Stimulated activated naive B cell treated with anti-CD40 and anti-IgM and Interleukin-4, amounts not matched to agents 10 μg/mL and 1 μg/mL and 100 μg/mL, for 72 hours (primary cell): ENCODE data around the gene AVEN.
A peak's percentile ranks its signal among the peaks of the same experiment; 100 is the strongest.

ENCODE experiments used
- ATAC-seq, 2 donors: fragments of 150-1000 bp; cut with Tn5 transposase; replicated peaks; 2 replicates each; pipeline ENCODE4 v1.10.0; 2021; ENCODE audit warnings: moderate library complexity in 1 of 2
- DNase-seq: peaks from one replicate; pipeline ENCODE4 v3.0.0; 2021
- H3K27ac Mint-ChIP-seq: one replicate; pipeline ENCODE4 v1.8.0; 2022; ENCODE audit warnings: mild to moderate bottlenecking, mixed read lengths
- H3K27me3 Mint-ChIP-seq, 2 donors: one replicate each; pipeline ENCODE4 v1.8.0; 2022; ENCODE audit warnings: mixed read lengths in 2 of 2
- H3K36me3 Mint-ChIP-seq, 2 donors: one replicate each; pipeline ENCODE4 v1.8.0; 2022; ENCODE audit warnings: mixed read lengths in 2 of 2, mild to moderate bottlenecking in 1 of 2
- H3K4me1 Mint-ChIP-seq, 2 donors: one replicate each; pipeline ENCODE4 v1.8.0; 2022; ENCODE audit warnings: mixed read lengths in 2 of 2, mild to moderate bottlenecking in 1 of 2
- H3K4me3 Mint-ChIP-seq, 2 donors: one replicate each; pipeline ENCODE4 v1.8.0; 2022; ENCODE audit warnings: mild to moderate bottlenecking in 2 of 2, mixed read lengths in 2 of 2, moderate library complexity in 1 of 2
- H3K9me3 Mint-ChIP-seq, 2 donors: one replicate each; pipeline ENCODE4 v1.8.0; 2022; ENCODE audit warnings: mixed read lengths in 2 of 2, mild to moderate bottlenecking in 1 of 2

Gene AVEN, protein sequence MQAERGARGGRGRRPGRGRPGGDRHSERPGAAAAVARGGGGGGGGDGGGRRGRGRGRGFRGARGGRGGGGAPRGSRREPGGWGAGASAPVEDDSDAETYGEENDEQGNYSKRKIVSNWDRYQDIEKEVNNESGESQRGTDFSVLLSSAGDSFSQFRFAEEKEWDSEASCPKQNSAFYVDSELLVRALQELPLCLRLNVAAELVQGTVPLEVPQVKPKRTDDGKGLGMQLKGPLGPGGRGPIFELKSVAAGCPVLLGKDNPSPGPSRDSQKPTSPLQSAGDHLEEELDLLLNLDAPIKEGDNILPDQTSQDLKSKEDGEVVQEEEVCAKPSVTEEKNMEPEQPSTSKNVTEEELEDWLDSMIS

DNA sequence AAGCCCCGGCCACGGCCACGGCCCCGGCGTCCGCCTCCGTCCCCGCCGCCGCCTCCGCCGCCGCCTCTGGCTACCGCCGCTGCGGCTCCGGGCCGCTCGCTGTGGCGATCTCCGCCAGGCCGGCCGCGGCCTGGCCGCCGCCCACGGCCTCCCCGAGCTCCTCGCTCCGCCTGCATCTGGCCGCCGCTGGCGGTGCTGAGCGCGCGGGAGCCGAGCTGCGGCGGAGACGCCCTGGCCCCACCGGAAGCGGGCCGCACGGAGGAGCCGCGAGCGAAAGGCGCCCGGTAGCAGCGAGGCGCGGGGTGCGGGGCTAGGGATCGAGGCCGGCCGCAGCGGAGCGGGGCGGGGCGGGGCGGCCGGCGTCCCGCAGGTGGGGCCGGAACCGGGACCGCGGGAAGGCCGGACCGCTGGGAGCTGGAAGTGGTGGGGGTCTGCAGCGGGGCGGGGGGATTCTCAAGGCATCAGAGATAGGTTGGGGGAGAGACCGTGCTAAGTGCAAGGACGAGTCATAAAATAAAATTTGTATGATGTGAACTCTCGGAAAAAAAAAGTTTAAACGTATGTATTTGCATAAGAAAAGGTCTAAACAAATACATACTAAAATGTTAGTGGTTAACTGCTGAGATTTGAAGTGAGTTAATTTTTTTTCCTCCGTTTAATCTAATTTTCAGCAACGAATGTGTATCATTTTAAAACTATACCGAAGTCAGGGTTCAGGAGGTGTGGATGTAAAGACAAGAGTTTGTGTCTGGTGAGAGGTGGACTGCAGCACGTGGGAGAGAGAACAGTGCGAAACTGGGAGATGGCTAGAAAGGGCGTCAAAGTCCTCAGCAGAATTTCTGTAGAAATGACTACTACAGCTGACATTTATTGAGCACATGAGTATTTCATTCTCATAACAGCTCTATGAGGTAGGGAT is at the start of gene AVEN:
AVEN (minus strand) TSS at position 334 of the 919 bp plus-strand sequence; CDS start at position 176, 158 bp downstream.
- peaks cover 0 to 3% of the 10 kb centered on the region in 2 donors for H3K36me3 Mint-ChIP-seq
- ATAC-seq, result peak; percentile 78 to 80
- peak within 1 kb of the TSS; percentile 89 for H3K4me3 Mint-ChIP-seq
- peaks cover 17 to 33% of the 10 kb centered on the region in 2 donors for H3K4me1 Mint-ChIP-seq
- peak; percentile 69 for DNase-seq
- H3K27ac Mint-ChIP-seq, result peak within 1 kb of the TSS; percentile 96
- H3K9me3 Mint-ChIP-seq, result no peaks in the 10 kb centered on the region
- H3K27me3 Mint-ChIP-seq, result no peaks in the 10 kb centered on the region

DNA sequence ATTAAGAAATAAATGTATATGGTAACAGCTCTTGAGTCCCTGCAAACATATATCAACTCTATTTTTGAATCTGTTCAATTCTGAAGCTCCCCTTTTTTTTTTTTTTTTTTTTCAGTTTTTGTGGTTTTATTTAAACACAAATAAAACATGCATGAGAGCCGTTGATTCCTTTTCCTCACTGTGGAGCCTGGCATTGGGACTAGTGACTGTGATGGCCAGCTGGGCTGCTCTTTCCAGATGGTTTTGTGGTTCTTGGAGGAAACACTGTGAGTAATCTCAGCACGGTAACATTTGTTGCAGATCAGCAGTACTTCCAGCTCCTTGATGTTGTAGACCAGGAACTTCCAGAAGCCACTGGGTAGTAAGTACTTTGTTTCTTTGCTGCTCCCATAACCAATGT is 46.7 kb upstream of the AVEN start:
- Mint-ChIP-seq H3K27me3 (no peaks in the 10 kb centered on the region), H3K36me3 (peaks cover 23 to 35% of the 10 kb centered on the region in 2 donors), H3K4me3 (no peak overlapping the region), H3K27ac (no peak overlapping the region), H3K4me1 (peaks cover 0 to 2% of the 10 kb centered on the region in 2 donors), H3K9me3 (no peaks in the 10 kb centered on the region)
- no peak for DNase-seq
- no peak for ATAC-seq

DNA sequence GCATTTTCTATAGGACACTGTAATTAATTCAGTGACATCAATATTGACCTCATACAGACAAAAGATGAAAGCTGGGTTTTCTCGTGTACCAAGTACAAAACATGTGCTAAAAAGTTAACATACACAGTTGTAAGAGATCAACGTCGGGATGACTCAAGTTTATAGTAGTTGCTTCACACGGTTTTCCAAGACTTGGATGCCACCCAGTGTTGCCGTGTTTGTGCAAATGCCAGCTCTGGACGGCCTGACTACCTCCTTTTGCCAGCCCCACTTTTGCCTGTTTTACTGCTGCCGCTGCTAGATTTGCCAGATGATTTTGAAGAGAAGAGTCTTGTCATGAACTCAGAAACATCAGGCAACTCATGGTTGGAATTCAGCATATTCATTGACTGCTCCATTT is 45.1 kb upstream of the AVEN start:
- ATAC-seq, result no peak
- Mint-ChIP-seq H3K27me3 (no peaks in the 10 kb centered on the region), H3K36me3 (peaks cover 20 to 27% of the 10 kb centered on the region in 2 donors), H3K9me3 (no peaks in the 10 kb centered on the region), H3K4me3 (no peak overlapping the region), H3K27ac (no peak overlapping the region), H3K4me1 (no peaks in the 10 kb centered on the region)
- no peak for DNase-seq

DNA sequence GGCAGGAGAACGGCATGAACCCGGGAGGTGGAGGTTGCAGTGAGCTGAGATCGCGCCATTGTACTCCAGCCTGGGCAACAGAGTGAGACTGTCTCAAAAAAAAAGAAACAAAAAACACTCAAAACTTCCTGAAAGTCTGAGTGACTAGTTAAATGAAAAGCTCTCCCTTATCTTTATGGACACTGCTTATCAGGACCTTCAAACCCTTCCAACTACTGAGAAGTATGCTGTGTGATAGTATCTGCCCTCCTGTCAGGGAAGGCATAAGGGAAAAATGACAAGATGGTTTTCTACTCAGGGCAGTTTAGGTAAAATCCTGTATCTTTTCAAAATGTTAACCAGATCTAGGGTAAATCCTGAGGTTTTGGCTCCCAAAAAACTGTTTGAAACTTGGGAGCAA is 40.9 kb upstream of the AVEN start:
- ATAC-seq, result no peak
- Mint-ChIP-seq H3K27ac (no peak overlapping the region), H3K4me1 (no peaks in the 10 kb centered on the region), H3K9me3 (peaks cover 0 to 2% of the 10 kb centered on the region in 2 donors), H3K36me3 (peaks cover 25 to 30% of the 10 kb centered on the region in 2 donors), H3K4me3 (no peak overlapping the region), H3K27me3 (no peaks in the 10 kb centered on the region)
- DNase-seq, result no peak

DNA sequence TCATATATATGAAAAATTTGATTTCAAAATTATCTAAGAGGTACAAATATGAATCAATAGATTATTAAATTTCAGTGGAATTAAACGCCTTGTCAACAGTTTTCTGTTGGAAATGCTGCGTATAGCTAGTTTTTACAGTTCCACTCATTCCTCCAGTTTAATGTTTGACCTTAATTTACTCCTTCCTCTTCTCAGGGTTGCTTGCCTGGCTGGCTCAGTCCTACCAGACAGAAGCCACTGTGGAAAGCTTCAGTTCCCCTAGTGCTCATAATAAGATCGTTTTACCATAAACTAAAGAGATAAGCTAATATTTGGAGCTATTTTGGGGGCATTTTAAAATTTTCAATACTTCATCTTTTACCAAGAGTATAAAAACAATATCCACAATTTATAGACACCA is 39.9 kb upstream of the AVEN start:
- no peak for ATAC-seq
- peaks cover 29 to 32% of the 10 kb centered on the region in 2 donors for H3K36me3 Mint-ChIP-seq
- peaks cover 3 to 5% of the 10 kb centered on the region in 2 donors for H3K9me3 Mint-ChIP-seq
- H3K4me3 Mint-ChIP-seq, result no peak overlapping the region
- no peak overlapping the region for H3K27ac Mint-ChIP-seq
- no peaks in the 10 kb centered on the region for H3K27me3 Mint-ChIP-seq
- DNase-seq, result no peak
- H3K4me1 Mint-ChIP-seq, result no peaks in the 10 kb centered on the region

DNA sequence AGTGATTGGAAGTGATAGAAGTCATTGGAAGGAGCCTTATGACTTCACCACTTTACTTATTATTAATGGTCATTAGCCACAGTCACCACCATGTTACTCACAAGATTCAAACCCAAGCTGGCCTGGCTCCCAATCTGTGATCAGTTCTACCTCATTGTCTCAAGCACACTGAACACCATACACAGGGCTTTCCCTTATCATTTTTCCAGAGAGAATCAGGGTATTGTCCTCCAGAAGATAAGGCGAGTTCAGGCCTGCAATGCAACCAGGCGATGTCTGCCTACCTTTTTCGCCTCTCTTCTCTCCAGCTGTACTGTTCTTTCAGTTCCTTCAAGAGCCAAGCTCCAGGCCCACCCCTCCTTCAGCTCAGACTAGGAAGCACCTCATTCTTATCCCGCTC is 37.8 kb upstream of the AVEN start:
- Mint-ChIP-seq H3K9me3 (peaks cover 3 to 5% of the 10 kb centered on the region in 2 donors), H3K27ac (no peak overlapping the region), H3K27me3 (no peaks in the 10 kb centered on the region), H3K4me3 (no peak overlapping the region), H3K4me1 (no peaks in the 10 kb centered on the region), H3K36me3 (peaks cover 26 to 29% of the 10 kb centered on the region in 2 donors)
- ATAC-seq, result no peak
- DNase-seq, result no peak

DNA sequence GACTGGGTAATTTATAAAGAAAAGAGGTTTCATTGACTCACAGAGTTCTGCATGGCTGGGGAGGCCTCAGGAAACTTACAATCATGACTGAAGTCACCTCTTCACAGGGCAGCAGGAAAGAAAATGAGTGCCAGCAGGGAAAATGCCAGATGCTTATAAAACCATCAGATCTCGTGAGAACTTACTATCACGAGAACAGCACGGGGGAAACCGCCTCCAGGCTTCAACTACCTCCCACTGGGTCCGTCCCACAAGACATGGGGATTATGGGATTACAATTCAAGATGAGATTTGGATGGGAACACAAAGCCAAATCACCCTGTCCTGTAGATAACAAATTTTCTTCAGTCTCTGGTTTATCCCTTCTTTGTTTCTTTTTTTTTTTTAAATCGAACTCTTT is 31.0 kb upstream of the AVEN start:
- ATAC-seq (no peak), DNase-seq (no peak)
- Mint-ChIP-seq H3K9me3 (peaks cover 3% of the 10 kb centered on the region in 2 donors), H3K4me1 (no peaks in the 10 kb centered on the region), H3K27ac (no peak overlapping the region), H3K27me3 (no peaks in the 10 kb centered on the region), H3K4me3 (no peak overlapping the region), H3K36me3 (peaks cover 6 to 7% of the 10 kb centered on the region in 2 donors)

DNA sequence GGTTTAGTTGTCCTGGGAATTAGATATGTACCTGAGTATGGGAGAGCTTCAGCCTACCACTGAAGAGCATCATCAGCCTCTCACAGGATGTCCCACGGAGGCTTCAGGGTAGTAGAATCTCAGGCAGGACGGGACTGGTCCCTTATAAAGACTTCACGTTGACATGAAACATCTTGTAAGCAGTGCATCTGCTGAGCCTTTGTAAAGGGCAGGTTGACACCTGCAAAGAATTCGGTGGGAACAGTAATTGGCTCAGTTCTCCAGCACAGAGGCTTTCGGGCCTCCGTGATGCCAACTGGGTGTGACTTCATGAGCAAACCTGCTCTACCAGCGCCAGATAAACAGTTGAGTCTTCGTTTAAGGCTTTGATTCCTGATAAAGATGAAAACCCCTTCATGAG is 26.9 kb upstream of the AVEN start:
- no peak for DNase-seq
- no peak overlapping the region for H3K4me3 Mint-ChIP-seq
- peaks cover 0 to 2% of the 10 kb centered on the region in 2 donors for H3K36me3 Mint-ChIP-seq
- H3K27ac Mint-ChIP-seq, result no peak overlapping the region
- H3K4me1 Mint-ChIP-seq, result peaks cover 4 to 7% of the 10 kb centered on the region in 2 donors
- no peaks in the 10 kb centered on the region for H3K27me3 Mint-ChIP-seq
- ATAC-seq, result no peak
- no peaks in the 10 kb centered on the region for H3K9me3 Mint-ChIP-seq

DNA sequence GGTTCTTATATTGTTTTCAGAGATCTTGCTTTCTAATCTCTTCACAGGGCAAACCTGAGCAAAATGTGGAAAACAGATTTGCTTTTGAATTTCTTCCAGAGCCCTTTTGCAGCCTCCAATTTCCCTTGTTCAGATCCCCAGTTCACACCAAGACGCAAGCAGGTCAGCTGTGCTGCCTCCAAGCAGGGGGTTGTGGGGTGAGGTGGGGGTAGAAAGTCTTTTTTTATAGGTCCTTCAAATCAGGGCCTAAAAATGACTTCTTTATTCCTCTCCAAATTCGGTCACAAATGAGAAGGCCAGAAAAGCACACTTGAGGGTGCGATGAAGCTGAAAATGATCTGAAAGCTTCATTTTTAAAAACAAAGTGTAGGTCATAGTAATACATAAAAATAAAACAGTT is 26.3 kb upstream of the AVEN start:
- ATAC-seq (no peak), DNase-seq (no peak)
- H3K4me3 Mint-ChIP-seq, result no peak overlapping the region
- no peaks in the 10 kb centered on the region for H3K27me3 Mint-ChIP-seq
- H3K27ac Mint-ChIP-seq, result no peak overlapping the region
- H3K36me3 Mint-ChIP-seq, result peaks cover 0 to 2% of the 10 kb centered on the region in 2 donors
- no peaks in the 10 kb centered on the region for H3K9me3 Mint-ChIP-seq
- H3K4me1 Mint-ChIP-seq, result peaks cover 4 to 7% of the 10 kb centered on the region in 2 donors

DNA sequence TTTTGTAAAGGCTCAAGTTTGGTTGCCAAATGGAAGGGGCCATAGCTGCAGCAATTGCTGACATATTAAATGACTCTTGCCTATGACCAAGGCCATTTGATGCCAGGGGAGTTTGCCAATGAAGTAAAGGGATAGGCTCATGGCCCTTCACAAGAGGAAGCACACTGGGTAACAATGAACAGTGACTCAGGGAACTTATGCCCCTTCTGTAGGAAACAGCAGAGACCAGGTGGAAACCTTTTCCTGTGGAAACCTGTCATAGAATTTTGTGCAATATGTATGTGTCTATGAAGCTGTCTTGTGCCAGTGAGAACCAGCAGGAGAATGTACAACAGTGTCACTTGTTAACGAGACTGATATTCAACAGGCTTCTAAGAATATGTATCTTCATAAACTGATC is 25.4 kb upstream of the AVEN start:
- no peak overlapping the region for H3K4me3 Mint-ChIP-seq
- H3K27ac Mint-ChIP-seq, result no peak overlapping the region
- DNase-seq, result no peak
- H3K4me1 Mint-ChIP-seq, result peaks cover 4 to 7% of the 10 kb centered on the region in 2 donors
- no peaks in the 10 kb centered on the region for H3K36me3 Mint-ChIP-seq
- H3K27me3 Mint-ChIP-seq, result no peaks in the 10 kb centered on the region
- ATAC-seq, result no peak
- H3K9me3 Mint-ChIP-seq, result no peaks in the 10 kb centered on the region

DNA sequence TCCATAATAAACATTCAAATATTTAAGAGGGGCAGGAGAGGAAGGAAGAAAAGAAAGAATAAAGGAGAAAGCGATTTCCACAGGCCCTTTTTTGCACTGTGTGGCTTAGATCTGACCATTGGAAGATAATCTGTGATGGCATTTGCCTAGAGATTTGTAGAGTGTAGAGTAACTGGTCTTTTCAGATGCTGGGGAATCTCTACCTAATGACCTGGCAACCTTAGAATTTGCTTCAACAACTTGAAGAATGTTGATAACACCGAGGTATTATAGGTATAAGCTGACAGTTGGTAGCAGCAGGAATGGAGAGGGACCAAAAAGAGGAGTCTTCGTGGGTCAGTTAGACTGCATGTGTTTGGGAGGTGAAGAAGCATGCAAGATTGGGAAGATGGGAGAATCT is 20.9 kb upstream of the AVEN start:
- no peaks in the 10 kb centered on the region for H3K27me3 Mint-ChIP-seq
- ATAC-seq, result no peak
- H3K27ac Mint-ChIP-seq, result no peak overlapping the region
- no peaks in the 10 kb centered on the region for H3K36me3 Mint-ChIP-seq
- DNase-seq, result no peak
- H3K9me3 Mint-ChIP-seq, result no peaks in the 10 kb centered on the region
- H3K4me1 Mint-ChIP-seq, result peaks cover 4 to 7% of the 10 kb centered on the region in 2 donors
- no peak overlapping the region for H3K4me3 Mint-ChIP-seq

DNA sequence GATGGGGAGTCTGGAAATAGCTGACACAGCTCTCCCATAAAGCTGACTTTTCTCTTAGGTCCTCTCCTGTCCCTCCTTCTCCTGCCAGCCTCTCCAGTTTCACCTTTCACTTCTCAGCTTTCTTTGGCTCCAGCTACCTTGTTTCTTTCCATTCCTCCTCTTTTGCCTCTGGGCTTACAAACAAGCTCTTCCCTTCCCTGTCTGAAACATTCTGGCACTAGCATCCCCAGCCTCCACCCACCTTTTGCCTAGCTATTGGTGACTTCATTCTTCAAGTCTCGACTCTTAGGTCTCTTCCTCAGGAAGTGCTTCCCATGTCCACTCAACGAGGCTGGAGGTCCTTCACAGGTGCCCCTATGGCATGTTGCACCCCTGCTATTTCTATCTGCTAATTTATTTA is 20.5 kb upstream of the AVEN start:
- ATAC-seq, result no peak
- no peak overlapping the region for H3K4me3 Mint-ChIP-seq
- H3K27ac Mint-ChIP-seq, result no peak overlapping the region
- no peaks in the 10 kb centered on the region for H3K36me3 Mint-ChIP-seq
- peaks cover 4 to 7% of the 10 kb centered on the region in 2 donors for H3K4me1 Mint-ChIP-seq
- H3K27me3 Mint-ChIP-seq, result no peaks in the 10 kb centered on the region
- no peaks in the 10 kb centered on the region for H3K9me3 Mint-ChIP-seq
- no peak for DNase-seq

DNA sequence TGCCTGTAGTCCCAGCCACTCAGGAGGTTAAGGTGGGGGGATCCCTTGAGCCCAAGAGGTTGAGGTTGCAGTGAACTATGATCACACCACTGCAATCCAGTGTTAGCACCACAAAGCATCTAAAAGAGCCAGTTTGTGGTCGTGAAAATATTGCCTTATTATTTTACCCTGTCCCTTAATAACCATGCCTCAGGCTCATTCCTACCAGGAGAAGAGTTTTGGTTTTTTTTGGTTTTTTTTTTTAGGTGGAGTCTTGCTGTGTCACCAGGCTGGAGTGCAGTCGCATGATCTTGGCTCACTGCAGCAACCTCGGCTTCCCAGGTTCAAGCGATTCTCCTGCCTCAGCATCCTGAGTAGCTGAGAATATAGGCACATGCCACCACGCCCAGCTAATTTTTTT is 17.9 kb upstream of the AVEN start:
- peaks cover 0 to 6% of the 10 kb centered on the region in 2 donors for H3K36me3 Mint-ChIP-seq
- DNase-seq (no peak), ATAC-seq (no peak)
- H3K27me3 Mint-ChIP-seq, result no peaks in the 10 kb centered on the region
- no peak overlapping the region for H3K4me3 Mint-ChIP-seq
- H3K4me1 Mint-ChIP-seq, result peaks cover 2 to 3% of the 10 kb centered on the region in 2 donors
- H3K9me3 Mint-ChIP-seq, result peaks cover 0 to 5% of the 10 kb centered on the region in 2 donors
- H3K27ac Mint-ChIP-seq, result no peak overlapping the region

DNA sequence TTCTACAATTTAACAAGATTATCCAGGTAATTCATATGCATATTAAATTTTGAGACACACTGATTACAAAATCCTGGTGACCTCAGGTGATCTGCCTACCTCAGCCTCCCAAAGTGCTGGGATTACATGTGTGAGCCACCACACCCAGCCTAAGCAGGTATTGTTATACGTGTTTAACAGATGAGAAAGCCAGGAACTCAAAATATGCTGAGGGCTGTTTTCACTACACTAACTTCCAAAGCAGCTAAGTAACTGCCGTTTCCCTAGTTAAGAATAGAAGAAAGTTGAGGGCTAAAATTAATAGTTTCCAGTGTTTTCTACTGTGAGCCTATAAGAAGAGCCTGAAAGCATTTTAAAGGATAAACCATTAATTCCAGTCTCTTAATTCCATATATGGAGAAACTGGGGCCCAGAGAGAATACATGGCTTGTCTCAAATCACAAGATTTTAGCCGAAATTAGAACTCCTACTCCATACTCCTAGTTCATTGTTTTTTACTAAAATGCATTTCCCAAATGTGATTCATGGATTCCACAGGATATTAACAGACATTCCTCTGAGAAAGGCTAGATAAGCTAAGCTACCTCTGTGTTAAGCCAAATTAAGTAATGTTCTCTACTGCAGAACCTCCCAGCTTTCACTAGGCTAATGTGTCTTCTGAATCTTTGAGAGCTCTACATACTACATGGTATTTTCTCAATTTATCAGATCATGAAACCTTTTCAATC is 17.0 kb upstream of the AVEN start:
- ATAC-seq, result no peak
- H3K9me3 Mint-ChIP-seq, result peaks cover 8 to 13% of the 10 kb centered on the region in 2 donors
- no peaks in the 10 kb centered on the region for H3K4me1 Mint-ChIP-seq
- DNase-seq, result no peak
- H3K36me3 Mint-ChIP-seq, result peaks cover 8 to 14% of the 10 kb centered on the region in 2 donors
- H3K27me3 Mint-ChIP-seq, result peaks cover 0 to 8% of the 10 kb centered on the region in 2 donors
- H3K27ac Mint-ChIP-seq, result no peak overlapping the region
- no peak overlapping the region for H3K4me3 Mint-ChIP-seq
